Measurements from ENCODE around the gene SORL1.
"Not testable (repeated sequence)": the region's sequence is repeated elsewhere in the genome, so short reads cannot be mapped to it uniquely, and the experiment has no call there.

The SORL1 gene

DNA sequence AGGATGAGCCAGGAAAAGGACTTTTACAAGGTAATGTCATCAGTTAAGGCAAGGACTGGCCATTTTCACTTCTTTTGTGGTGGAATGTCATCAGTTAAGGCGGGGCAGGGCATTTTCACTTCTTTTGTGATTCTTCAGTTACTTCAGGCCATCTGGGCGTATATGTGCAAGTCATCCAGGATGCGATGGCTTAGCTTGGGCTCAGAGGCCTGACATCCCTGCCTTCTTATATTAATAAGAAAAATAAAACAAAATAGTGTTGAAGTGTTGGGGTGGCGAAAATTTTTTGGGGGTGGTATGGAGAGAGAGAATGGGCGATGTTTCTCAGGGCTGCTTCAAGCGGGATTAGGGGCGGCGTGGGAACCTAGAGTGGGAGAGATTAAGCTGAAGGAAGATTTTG, 185.5 kb downstream of the SORL1 start:
- H3K4me3 ChIP-seq (ENCODE audit: low read depth, low read length); H3K27me3 ChIP-seq (ENCODE audit: control insufficient read depth, insufficient read depth, low read length); H3K36me3 ChIP-seq (ENCODE audit: control insufficient read depth, insufficient read depth, low read length); H3K9ac ChIP-seq (ENCODE audit: low read depth, low read length); H3K9me3 ChIP-seq (ENCODE audit: control insufficient read depth, insufficient read depth, low read length): not testable (repeated sequence)
- H3K4me1 ChIP-seq (ENCODE audit: control insufficient read depth, insufficient read depth, low read length) = peaks cover 14% of the 10 kb centered on the region

DNA sequence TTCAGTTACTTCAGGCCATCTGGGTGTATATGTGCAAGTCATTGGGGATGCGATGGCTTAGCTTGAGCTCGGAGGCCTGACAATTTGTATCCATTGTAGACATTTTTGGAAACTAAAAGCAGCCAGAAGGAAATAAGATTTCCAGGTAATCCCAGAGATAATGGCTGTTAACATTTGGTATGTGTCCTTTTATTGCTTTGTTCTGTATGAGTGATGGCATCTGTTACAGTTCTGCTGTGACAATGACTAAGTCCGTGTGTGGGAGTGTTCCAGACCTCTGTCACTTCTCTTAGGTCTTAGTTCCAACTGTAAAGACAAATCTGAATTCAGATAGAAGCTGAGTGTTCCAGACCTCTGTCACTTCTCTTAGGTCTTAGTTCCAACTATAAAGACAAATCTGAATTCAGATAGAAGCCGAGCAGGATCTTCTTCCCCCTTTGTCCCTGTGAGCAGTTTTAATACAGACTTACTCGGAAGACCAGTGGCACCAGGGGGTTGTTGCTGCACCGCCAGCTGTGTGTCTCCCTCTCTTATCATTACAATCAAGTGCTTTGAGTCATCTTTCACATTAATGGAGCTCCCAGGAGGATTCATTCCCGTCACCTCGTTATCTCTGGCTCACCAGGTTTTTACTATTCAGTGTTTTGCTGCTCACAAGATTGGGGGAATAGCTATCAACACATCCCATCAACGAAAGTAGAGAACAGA, 191.5 kb downstream of the SORL1 start:
- H3K4me3 ChIP-seq (ENCODE audit: low read depth, low read length) = no peak overlapping the region
- H3K9ac ChIP-seq (ENCODE audit: low read depth, low read length) = no peak overlapping the region
- no peaks in the 10 kb centered on the region for H3K36me3 ChIP-seq (ENCODE audit: control insufficient read depth, insufficient read depth, low read length)
- no peaks in the 10 kb centered on the region for H3K27me3 ChIP-seq (ENCODE audit: control insufficient read depth, insufficient read depth, low read length)
- H3K4me1 ChIP-seq (ENCODE audit: control insufficient read depth, insufficient read depth, low read length) = peaks cover 4% of the 10 kb centered on the region
- H3K9me3 ChIP-seq (ENCODE audit: control insufficient read depth, insufficient read depth, low read length) = no peaks in the 10 kb centered on the region

- no peak overlapping the region for H3K4me3 ChIP-seq (ENCODE audit: low read depth, low read length)
- H3K9ac ChIP-seq (ENCODE audit: low read depth, low read length) = no peak overlapping the region
These were observed 192.0 kb downstream of the SORL1 start for GRCh38 chr11:121644187-121644512.

DNA sequence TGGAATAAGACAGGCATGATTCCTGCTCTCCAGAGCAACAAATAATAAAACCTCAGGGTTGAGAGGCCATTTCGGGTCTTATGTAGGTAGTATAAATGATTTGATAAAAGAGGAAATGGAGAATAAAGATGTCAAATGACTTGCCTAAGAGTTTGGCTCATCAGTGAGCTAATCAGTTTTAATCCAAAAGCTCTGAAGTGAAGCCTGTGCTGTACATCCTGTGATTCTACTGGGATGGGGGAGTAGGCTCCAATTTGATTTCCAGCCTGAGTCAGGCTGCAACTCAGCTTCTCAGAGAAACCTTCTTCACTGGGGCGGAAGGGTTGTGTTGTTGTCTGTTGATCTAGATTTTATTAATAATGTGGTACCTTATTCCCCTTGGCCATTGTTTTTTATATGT, 192.9 kb downstream of the SORL1 start:
- peaks cover 4% of the 10 kb centered on the region for H3K4me1 ChIP-seq (ENCODE audit: control insufficient read depth, insufficient read depth, low read length)
- no peak overlapping the region for H3K9ac ChIP-seq (ENCODE audit: low read depth, low read length)
- H3K27me3 ChIP-seq (ENCODE audit: control insufficient read depth, insufficient read depth, low read length) = no peaks in the 10 kb centered on the region
- no peaks in the 10 kb centered on the region for H3K9me3 ChIP-seq (ENCODE audit: control insufficient read depth, insufficient read depth, low read length)
- H3K36me3 ChIP-seq (ENCODE audit: control insufficient read depth, insufficient read depth, low read length) = no peaks in the 10 kb centered on the region
- H3K4me3 ChIP-seq (ENCODE audit: low read depth, low read length) = no peak overlapping the region

More at GRCh38 chr11:121644187-121644512, 192.0 kb downstream of the SORL1 start:
- no peaks in the 10 kb centered on the region for H3K36me3 ChIP-seq (ENCODE audit: control insufficient read depth, insufficient read depth, low read length)
- H3K4me1 ChIP-seq (ENCODE audit: control insufficient read depth, insufficient read depth, low read length) = peaks cover 4% of the 10 kb centered on the region
- no peaks in the 10 kb centered on the region for H3K9me3 ChIP-seq (ENCODE audit: control insufficient read depth, insufficient read depth, low read length)
- H3K27me3 ChIP-seq (ENCODE audit: control insufficient read depth, insufficient read depth, low read length) = no peaks in the 10 kb centered on the region

GRCh38 chr11:121645596-121645995, 193.5 kb downstream of the SORL1 start:
- Histone ChIP-seq H3K4me3 (ENCODE audit: low read depth, low read length) (no peak overlapping the region), H3K27me3 (ENCODE audit: control insufficient read depth, insufficient read depth, low read length) (no peaks in the 10 kb centered on the region)

GRCh38 chr11:121648306-121648705, 196.2 kb downstream of the SORL1 start:
- Histone ChIP-seq H3K9me3 (ENCODE audit: control insufficient read depth, insufficient read depth, low read length) (no peaks in the 10 kb centered on the region), H3K27me3 (ENCODE audit: control insufficient read depth, insufficient read depth, low read length) (peaks cover 4% of the 10 kb centered on the region), H3K9ac (ENCODE audit: low read depth, low read length) (no peak overlapping the region), H3K36me3 (ENCODE audit: control insufficient read depth, insufficient read depth, low read length) (no peaks in the 10 kb centered on the region), H3K4me1 (ENCODE audit: control insufficient read depth, insufficient read depth, low read length) (peaks cover 6% of the 10 kb centered on the region), H3K4me3 (ENCODE audit: low read depth, low read length) (no peak overlapping the region)

More at GRCh38 chr11:121645596-121645995, 193.5 kb downstream of the SORL1 start:
- Histone ChIP-seq H3K9ac (ENCODE audit: low read depth, low read length) (no peak overlapping the region), H3K36me3 (ENCODE audit: control insufficient read depth, insufficient read depth, low read length) (no peaks in the 10 kb centered on the region), H3K4me1 (ENCODE audit: control insufficient read depth, insufficient read depth, low read length) (peaks cover 4% of the 10 kb centered on the region), H3K9me3 (ENCODE audit: control insufficient read depth, insufficient read depth, low read length) (no peaks in the 10 kb centered on the region)

DNA sequence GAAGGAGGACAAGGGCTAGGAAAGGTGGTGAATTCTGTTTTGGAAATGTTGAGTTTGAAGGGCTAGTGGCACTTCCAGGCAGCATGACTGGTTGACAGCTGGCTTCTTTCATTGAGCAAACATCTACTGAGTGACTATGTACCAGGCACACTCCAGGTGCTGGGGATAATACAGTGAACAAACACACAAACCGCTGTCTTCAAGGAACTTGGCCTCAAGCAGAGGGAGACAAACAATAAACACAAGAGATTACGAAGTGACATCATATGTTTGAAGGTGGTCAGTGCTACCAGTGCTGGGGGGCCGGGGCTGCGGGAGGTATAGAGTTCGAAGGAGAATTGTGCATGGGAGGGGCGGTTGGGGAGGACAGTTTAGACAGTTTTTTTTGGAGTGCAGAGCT, 197.7 kb downstream of the SORL1 start:
- Histone ChIP-seq H3K9ac (ENCODE audit: low read depth, low read length) (no peak overlapping the region), H3K9me3 (ENCODE audit: control insufficient read depth, insufficient read depth, low read length) (no peaks in the 10 kb centered on the region), H3K4me1 (ENCODE audit: control insufficient read depth, insufficient read depth, low read length) (peaks cover 15% of the 10 kb centered on the region), H3K27me3 (ENCODE audit: control insufficient read depth, insufficient read depth, low read length) (peaks cover 4% of the 10 kb centered on the region), H3K36me3 (ENCODE audit: control insufficient read depth, insufficient read depth, low read length) (no peaks in the 10 kb centered on the region), H3K4me3 (ENCODE audit: low read depth, low read length) (no peak overlapping the region)

- H3K9ac ChIP-seq (ENCODE audit: low read depth, low read length) = no peak overlapping the region
- peaks cover 4% of the 10 kb centered on the region for H3K27me3 ChIP-seq (ENCODE audit: control insufficient read depth, insufficient read depth, low read length)
- no peaks in the 10 kb centered on the region for H3K36me3 ChIP-seq (ENCODE audit: control insufficient read depth, insufficient read depth, low read length)
- no peak overlapping the region for H3K4me3 ChIP-seq (ENCODE audit: low read depth, low read length)
- H3K9me3 ChIP-seq (ENCODE audit: control insufficient read depth, insufficient read depth, low read length) = no peaks in the 10 kb centered on the region
- H3K4me1 ChIP-seq (ENCODE audit: control insufficient read depth, insufficient read depth, low read length) = peaks cover 19% of the 10 kb centered on the region
These were observed 198.5 kb downstream of the SORL1 start for GRCh38 chr11:121650351-121651256.

- Histone ChIP-seq H3K27me3 (ENCODE audit: control insufficient read depth, insufficient read depth, low read length) (peaks cover 4% of the 10 kb centered on the region), H3K9me3 (ENCODE audit: control insufficient read depth, insufficient read depth, low read length) (no peaks in the 10 kb centered on the region), H3K4me1 (ENCODE audit: control insufficient read depth, insufficient read depth, low read length) (peaks cover 21% of the 10 kb centered on the region), H3K36me3 (ENCODE audit: control insufficient read depth, insufficient read depth, low read length) (no peaks in the 10 kb centered on the region), H3K4me3 (ENCODE audit: low read depth, low read length) (no peak overlapping the region), H3K9ac (ENCODE audit: low read depth, low read length) (no peak overlapping the region)
These were observed 199.1 kb downstream of the SORL1 start for GRCh38 chr11:121651257-121651605.

DNA sequence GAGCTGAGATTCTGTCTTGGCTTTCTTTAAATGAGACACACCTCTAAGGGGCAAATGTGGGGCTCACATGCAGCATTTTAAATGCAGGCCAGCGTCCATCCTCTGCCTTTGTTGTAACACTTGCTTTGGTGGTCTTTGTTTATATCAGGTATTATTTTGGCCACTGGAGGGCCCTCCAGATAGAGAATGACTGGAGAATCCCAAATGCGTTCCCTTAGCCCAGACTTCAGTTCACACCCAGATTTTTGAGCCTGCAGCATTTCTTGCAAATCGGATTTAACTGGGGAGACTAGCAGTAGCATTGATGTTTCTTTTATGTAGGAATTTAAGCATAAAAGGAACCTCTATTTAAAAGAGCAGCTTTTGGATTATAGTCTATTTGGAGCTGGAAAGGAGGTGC, 200.9 kb downstream of the SORL1 start:
- H3K9ac ChIP-seq (ENCODE audit: low read depth, low read length) = no peak overlapping the region
- peaks cover 4% of the 10 kb centered on the region for H3K27me3 ChIP-seq (ENCODE audit: control insufficient read depth, insufficient read depth, low read length)

GRCh38 chr11:121654259-121654842, 202.2 kb downstream of the SORL1 start:
- H3K9ac ChIP-seq (ENCODE audit: low read depth, low read length) = no peak overlapping the region

More for the DNA sequence above, 200.9 kb downstream of the SORL1 start:
- H3K4me3 ChIP-seq (ENCODE audit: low read depth, low read length) = no peak overlapping the region
- peaks cover 6% of the 10 kb centered on the region for H3K9me3 ChIP-seq (ENCODE audit: control insufficient read depth, insufficient read depth, low read length)
- peaks cover 25% of the 10 kb centered on the region for H3K4me1 ChIP-seq (ENCODE audit: control insufficient read depth, insufficient read depth, low read length)
- no peaks in the 10 kb centered on the region for H3K36me3 ChIP-seq (ENCODE audit: control insufficient read depth, insufficient read depth, low read length)

More at GRCh38 chr11:121654259-121654842, 202.2 kb downstream of the SORL1 start:
- Histone ChIP-seq H3K9me3 (ENCODE audit: control insufficient read depth, insufficient read depth, low read length) (peaks cover 6% of the 10 kb centered on the region), H3K4me3 (ENCODE audit: low read depth, low read length) (no peak overlapping the region), H3K27me3 (ENCODE audit: control insufficient read depth, insufficient read depth, low read length) (peaks cover 4% of the 10 kb centered on the region), H3K36me3 (ENCODE audit: control insufficient read depth, insufficient read depth, low read length) (no peaks in the 10 kb centered on the region), H3K4me1 (ENCODE audit: control insufficient read depth, insufficient read depth, low read length) (peaks cover 25% of the 10 kb centered on the region)
